ENCODE data around the gene HPSE2. TPM values are rescaled to one million over a fixed set of nuclear protein-coding genes. Genes with fewer than 3 reads are reported as not detected.

HPSE2 gene
- total and polyA plus RNA-seq, 4 donors, result 0.05 TPM; not detected in 3

DNA sequence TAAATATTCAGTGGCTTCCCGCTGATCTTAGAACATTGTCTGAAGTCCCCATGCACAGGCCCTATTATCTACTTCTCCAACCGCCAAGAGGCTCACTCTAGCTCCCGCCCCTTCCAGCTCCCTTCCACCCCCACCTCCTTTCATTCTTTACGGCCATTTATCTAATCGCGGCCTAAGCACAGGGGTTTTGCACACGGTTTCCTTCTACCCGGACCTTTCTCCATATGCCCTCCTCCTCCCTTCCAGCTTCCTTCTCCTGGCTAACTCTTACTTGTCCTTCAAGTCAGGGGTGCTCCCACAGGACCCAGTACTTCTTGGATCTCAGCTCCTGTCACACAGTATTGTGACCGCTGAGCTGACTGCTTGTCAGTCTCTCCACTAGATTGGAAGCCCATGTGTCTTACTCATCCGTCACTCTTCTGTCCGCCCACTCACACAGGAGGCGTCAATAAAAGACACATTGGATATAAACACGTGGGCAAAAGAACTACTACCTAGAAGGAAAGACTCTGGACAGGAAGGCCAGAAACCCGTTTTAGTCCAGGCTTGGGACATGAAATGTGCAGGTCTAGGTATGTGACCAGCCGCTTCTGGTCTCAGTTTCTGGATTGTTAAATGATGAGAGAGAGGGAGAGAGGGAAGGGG, 768.7 kb downstream of the HPSE2 start (continued):
- TF ChIP-seq, protein P1, sequence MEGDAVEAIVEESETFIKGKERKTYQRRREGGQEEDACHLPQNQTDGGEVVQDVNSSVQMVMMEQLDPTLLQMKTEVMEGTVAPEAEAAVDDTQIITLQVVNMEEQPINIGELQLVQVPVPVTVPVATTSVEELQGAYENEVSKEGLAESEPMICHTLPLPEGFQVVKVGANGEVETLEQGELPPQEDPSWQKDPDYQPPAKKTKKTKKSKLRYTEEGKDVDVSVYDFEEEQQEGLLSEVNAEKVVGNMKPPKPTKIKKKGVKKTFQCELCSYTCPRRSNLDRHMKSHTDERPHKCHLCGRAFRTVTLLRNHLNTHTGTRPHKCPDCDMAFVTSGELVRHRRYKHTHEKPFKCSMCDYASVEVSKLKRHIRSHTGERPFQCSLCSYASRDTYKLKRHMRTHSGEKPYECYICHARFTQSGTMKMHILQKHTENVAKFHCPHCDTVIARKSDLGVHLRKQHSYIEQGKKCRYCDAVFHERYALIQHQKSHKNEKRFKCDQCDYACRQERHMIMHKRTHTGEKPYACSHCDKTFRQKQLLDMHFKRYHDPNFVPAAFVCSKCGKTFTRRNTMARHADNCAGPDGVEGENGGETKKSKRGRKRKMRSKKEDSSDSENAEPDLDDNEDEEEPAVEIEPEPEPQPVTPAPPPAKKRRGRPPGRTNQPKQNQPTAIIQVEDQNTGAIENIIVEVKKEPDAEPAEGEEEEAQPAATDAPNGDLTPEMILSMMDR (IDR thresholded peaks at IDR 0.05; ENCODE audit: low read depth, low read length, missing input control), result no peak
- TF ChIP-seq, protein P2, sequence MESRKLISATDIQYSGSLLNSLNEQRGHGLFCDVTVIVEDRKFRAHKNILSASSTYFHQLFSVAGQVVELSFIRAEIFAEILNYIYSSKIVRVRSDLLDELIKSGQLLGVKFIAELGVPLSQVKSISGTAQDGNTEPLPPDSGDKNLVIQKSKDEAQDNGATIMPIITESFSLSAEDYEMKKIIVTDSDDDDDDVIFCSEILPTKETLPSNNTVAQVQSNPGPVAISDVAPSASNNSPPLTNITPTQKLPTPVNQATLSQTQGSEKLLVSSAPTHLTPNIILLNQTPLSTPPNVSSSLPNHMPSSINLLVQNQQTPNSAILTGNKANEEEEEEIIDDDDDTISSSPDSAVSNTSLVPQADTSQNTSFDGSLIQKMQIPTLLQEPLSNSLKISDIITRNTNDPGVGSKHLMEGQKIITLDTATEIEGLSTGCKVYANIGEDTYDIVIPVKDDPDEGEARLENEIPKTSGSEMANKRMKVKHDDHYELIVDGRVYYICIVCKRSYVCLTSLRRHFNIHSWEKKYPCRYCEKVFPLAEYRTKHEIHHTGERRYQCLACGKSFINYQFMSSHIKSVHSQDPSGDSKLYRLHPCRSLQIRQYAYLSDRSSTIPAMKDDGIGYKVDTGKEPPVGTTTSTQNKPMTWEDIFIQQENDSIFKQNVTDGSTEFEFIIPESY (IDR thresholded peaks at IDR 0.05), result no peak
- TF ChIP-seq EGR1 (IDR thresholded peaks at IDR 0.05; ENCODE audit: low read depth in 2 of 2), result no peak

DNA sequence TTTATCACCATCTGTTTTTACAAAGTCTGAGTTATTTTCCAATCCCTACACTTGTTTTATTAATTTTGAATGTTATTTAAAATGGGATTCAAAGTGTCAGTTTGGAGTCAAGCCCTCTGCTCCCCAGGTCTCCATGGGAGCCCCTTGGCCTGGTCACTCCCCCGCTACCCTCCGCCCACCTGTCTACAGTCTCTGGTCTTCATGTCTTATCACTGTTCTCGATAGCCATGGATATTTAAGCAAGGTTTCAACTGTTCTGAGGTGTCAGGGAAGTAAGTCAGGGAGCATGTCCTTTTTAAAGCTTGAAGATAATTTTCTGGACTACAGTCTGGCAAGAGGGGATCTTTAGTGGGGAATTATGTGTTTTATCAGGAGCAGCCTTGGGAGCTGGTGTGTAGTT, 769.8 kb downstream of the HPSE2 start:
- DNase-seq (ENCODE audit: low spot score), result no peak
- no peak overlapping the region for H3K27ac ChIP-seq (ENCODE audit: low read depth in 1 of 2, low read length in 2 of 2)
- H3K9me3 ChIP-seq (ENCODE audit: control insufficient read depth in 4 of 4, low read length in 3 of 4), result no peaks in the 10 kb centered on the region
- TF ChIP-seq NR2F2 (IDR thresholded peaks at IDR 0.05) (no peak), FOXA1 (IDR thresholded peaks at IDR 0.05) (no peak), HNF4G (IDR thresholded peaks at IDR 0.05) (no peak), SP1 (IDR thresholded peaks at IDR 0.05) (no peak), EGR1 (IDR thresholded peaks at IDR 0.05; ENCODE audit: low read depth in 2 of 2) (no peak), TAF1 (conservative IDR thresholded peaks at IDR 0.05) (no peak), RXRA (IDR thresholded peaks at IDR 0.05) (no peak), YY1 (IDR thresholded peaks at IDR 0.05) (no peak), HNF4A (conservative IDR thresholded peaks at IDR 0.05) (no peak)
- TF ChIP-seq, protein P3, sequence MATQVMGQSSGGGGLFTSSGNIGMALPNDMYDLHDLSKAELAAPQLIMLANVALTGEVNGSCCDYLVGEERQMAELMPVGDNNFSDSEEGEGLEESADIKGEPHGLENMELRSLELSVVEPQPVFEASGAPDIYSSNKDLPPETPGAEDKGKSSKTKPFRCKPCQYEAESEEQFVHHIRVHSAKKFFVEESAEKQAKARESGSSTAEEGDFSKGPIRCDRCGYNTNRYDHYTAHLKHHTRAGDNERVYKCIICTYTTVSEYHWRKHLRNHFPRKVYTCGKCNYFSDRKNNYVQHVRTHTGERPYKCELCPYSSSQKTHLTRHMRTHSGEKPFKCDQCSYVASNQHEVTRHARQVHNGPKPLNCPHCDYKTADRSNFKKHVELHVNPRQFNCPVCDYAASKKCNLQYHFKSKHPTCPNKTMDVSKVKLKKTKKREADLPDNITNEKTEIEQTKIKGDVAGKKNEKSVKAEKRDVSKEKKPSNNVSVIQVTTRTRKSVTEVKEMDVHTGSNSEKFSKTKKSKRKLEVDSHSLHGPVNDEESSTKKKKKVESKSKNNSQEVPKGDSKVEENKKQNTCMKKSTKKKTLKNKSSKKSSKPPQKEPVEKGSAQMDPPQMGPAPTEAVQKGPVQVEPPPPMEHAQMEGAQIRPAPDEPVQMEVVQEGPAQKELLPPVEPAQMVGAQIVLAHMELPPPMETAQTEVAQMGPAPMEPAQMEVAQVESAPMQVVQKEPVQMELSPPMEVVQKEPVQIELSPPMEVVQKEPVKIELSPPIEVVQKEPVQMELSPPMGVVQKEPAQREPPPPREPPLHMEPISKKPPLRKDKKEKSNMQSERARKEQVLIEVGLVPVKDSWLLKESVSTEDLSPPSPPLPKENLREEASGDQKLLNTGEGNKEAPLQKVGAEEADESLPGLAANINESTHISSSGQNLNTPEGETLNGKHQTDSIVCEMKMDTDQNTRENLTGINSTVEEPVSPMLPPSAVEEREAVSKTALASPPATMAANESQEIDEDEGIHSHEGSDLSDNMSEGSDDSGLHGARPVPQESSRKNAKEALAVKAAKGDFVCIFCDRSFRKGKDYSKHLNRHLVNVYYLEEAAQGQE (IDR thresholded peaks at IDR 0.05), result no peak
- TF ChIP-seq, protein P2 (IDR thresholded peaks at IDR 0.05), result no peak
- TF ChIP-seq, protein P4, sequence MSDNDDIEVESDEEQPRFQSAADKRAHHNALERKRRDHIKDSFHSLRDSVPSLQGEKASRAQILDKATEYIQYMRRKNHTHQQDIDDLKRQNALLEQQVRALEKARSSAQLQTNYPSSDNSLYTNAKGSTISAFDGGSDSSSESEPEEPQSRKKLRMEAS (IDR thresholded peaks at IDR 0.05), result no peak
- TF ChIP-seq, protein P5, sequence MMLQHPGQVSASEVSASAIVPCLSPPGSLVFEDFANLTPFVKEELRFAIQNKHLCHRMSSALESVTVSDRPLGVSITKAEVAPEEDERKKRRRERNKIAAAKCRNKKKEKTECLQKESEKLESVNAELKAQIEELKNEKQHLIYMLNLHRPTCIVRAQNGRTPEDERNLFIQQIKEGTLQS (IDR thresholded peaks at IDR 0.05), result no peak
- TF ChIP-seq, protein P1 (IDR thresholded peaks at IDR 0.05; ENCODE audit: low read depth, low read length, missing input control), result no peak
- H3K4me1 ChIP-seq (ENCODE audit: control insufficient read depth in 4 of 4, insufficient read depth in 4 of 4, low read length in 3 of 4), result peaks cover 0 to 10% (median 4%) of the 10 kb centered on the region in 4 donors
- no peaks in the 10 kb centered on the region for H3K36me3 ChIP-seq (ENCODE audit: control insufficient read depth in 4 of 4, insufficient read depth in 3 of 4, low read depth in 1 of 4, low read length in 3 of 4)
- no peak overlapping the region for H3K9ac ChIP-seq (ENCODE audit: low read depth in 1 of 2, low read length in 2 of 2)
- H3K27me3 ChIP-seq (ENCODE audit: control insufficient read depth in 4 of 4, insufficient read depth in 4 of 4, low read length in 3 of 4), result peaks cover 0 to 2% (median 0%) of the 10 kb centered on the region in 4 donors
- no peak overlapping the region for H3K4me3 ChIP-seq (ENCODE audit: low read depth in 1 of 3, low read length in 3 of 3)
- WGBS, result 92% methylated on average over 3 of the region's 3 CpGs
